Activated CD4-positive, alpha-beta T cell treated with anti-CD3 and anti-CD28 coated beads for 4 hours (primary cell): ENCODE measurements around the gene TKTL1.
A peak's percentile ranks its signal among the peaks of the same experiment; 100 is the strongest.
"Not testable (repeated sequence)": the region's sequence is repeated elsewhere in the genome, so short reads cannot be mapped to it uniquely, and the experiment has no call there.

Source experiments
- DNase-seq, 2 donors: peaks; one replicate each; pipeline ENCODE4 v3.0.0-alpha.2; 2020

The TKTL1 gene, protein sequence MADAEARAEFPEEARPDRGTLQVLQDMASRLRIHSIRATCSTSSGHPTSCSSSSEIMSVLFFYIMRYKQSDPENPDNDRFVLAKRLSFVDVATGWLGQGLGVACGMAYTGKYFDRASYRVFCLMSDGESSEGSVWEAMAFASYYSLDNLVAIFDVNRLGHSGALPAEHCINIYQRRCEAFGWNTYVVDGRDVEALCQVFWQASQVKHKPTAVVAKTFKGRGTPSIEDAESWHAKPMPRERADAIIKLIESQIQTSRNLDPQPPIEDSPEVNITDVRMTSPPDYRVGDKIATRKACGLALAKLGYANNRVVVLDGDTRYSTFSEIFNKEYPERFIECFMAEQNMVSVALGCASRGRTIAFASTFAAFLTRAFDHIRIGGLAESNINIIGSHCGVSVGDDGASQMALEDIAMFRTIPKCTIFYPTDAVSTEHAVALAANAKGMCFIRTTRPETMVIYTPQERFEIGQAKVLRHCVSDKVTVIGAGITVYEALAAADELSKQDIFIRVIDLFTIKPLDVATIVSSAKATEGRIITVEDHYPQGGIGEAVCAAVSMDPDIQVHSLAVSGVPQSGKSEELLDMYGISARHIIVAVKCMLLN

DNA sequence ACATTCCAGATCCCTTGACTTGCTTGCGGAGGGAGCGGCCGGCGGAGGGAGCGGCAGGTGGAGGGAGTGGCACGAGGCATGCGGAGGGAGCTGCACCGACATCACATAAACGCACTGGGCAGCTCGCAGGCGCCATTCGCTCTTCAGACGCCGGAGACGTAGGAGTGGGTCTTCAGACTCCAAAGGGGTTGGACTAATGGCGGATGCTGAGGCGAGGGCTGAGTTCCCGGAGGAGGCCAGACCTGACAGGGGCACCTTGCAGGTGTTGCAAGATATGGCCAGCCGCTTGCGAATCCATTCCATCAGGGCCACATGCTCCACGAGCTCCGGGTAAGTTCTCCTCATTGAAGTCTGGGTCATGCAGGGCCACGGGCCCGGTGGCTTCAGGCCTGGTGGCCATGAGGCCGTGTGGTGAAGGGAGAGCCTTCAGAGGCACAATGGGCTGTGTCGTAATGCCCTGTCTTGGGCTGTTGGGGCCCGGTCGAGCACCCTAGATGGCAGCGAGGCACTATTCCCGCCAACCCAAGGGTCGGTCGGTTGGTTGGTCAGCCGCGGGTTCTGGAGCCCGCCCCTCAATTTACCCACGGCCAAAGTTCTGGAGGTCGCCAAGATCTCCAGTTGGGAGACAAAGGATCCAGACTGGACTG is at the start of gene TKTL1:
Gene TKTL1, plus strand, starts transcription at position 132 of the 647 bp plus-strand sequence. Its CDS starts 65 bp downstream, at position 197.
- no peak for DNase-seq

DNA sequence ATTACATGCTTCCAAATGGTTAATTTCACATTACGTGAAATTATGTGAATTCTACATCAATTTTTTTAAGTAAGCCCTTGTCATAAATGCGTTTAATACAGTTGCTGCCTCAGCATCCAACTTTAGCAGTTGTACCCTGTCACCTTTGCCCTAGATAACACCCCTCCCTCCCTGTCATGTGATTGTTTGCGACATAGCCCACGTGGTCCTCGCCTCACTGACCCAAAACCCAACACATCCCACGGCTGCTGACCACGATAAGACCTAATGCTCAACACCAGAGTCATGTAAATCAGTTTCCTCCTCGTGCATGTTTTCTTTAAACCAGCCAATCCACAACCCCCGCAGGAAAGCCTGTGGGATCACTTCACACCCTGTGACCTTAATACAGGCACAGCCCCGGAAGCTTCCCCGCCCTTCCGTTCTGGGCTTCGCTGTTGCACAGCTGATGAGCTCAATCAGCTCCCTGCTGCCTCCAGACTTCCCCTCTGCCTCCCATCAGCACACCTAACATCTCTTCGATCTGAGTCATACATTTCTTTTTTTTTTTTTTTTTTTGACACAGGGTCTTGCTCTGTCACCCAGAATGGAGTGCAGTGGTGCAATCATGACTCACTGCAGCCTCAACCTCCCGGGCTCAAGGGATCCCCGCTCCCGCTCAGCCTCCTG is 48.1 kb upstream of the TKTL1 start:
- DNase-seq, result not testable (repeated sequence)

DNA sequence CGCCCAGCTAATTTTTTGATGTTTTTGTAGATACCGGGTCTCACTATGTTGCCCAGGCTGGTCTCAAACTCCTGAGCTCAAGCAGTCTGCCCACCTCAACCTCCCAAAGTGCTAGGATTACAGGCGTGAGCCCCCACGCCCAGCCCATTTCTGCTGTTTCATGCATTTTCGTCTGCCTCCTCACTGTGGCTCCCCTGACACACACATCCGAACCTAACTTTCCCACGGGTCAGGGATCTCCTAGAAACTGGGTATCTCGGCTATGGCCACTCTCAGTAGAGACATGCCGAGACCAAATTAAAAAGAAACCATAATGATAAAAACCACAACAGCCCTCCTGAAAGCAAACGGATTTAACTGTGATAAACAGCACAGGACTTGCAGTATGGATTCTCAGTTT is 47.5 kb upstream of the TKTL1 start:
- DNase-seq, result not testable (repeated sequence)

DNA sequence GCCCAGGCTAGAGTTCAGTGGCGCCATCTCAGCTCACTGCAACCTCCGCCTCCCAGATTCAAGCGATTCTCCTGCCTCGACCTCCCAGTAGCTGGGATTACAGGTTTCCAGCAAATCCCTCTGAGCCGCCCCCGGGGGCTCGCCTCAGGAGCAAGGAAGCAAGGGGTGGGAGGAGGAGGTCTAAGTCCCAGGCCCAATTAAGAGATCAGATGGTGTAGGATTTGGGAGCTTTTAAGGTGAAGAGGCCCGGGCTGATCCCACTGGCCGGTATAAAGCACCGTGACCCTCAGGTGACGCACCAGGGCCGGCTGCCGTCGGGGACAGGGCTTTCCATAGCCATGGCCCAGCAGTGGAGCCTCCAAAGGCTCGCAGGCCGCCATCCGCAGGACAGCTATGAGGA is 38.3 kb upstream of the TKTL1 start, which contains the start of gene OPN1MW3:
Gene OPN1MW3, plus strand, starts transcription at position 301 of the 400 bp plus-strand sequence. Its CDS starts 38 bp downstream, at position 339.
- not testable (repeated sequence) for DNase-seq

DNA sequence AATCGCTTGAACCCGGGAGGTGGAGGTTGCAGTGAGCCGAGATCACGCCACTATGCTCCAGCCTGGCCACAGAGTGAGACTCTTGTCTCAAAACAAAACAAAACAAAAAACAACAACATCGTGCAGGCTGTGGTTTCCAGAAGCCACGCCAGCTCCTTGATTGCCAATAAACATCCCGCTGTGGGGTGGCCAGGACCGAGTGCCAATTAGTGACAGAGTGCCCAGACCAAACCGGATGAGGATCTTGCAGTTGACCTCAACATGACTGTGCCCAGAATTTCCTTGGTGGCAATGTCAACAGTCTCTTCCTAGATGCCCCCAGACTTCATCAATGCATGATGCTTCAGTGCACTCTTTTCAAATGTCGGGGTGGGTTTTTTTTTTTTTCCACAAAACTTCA is 36.9 kb upstream of the TKTL1 start:
- not testable (repeated sequence) for DNase-seq

DNA sequence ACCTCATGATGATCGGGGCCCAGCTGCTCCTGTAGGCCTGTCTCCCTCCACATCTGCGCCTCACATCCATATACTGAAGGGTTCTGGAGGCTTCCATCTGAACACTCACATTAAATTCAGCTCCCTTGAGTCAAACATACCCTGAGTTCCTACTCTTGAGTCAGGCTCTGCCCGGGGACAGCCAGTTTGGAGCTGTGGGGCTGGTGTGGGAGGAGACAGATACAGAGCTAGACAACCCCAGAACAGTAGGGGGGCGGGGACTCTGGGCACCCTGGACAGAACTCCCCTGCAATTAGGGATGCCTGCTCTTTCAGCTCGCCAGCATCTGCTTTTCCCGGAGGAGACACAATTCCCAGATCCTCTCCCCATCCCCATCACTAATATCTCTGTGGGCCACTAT is 32.5 kb upstream of the TKTL1 start:
- not testable (repeated sequence) for DNase-seq

DNA sequence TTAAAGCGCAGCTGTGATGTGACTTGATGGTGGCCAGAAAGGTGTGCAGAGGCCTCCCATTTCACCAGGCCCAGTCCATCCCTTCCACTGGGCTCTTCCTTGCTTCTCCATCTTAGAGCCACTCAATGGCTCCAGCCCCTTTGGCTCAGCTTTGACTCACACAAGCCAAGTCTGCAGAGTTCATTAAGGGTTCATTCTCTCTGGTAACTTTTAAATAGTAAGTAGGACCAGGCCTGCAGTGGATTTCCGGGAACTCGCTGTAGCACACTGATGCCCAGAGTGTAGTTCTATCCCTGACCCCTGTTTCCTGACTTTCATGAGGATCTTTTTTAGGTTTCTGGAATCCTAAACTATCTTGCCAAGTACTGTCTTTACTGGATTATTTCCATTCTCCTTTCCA is 26.4 kb upstream of the TKTL1 start:
- not testable (repeated sequence) for DNase-seq

DNA sequence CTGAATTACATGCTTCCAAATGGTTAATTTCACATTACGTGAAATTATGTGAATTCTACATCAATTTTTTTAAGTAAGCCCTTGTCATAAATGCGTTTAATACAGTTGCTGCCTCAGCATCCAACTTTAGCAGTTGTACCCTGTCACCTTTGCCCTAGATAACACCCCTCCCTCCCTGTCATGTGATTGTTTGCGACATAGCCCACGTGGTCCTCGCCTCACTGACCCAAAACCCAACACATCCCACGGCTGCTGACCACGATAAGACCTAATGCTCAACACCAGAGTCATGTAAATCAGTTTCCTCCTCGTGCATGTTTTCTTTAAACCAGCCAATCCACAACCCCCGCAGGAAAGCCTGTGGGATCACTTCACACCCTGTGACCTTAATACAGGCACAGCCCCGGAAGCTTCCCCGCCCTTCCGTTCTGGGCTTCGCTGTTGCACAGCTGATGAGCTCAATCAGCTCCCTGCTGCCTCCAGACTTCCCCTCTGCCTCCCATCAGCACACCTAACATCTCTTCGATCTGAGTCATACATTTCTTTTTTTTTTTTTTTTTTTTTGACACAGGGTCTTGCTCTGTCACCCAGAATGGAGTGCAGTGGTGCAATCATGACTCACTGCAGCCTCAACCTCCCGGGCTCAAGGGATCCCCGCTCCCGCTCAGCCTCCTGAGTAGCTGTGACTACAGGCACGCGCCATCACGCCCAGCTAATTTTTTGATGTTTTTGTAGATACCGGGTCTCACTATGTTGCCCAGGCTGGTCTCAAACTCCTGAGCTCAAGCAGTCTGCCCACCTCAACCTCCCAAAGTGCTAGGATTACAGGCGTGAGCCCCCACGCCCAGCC is 10.9 kb upstream of the TKTL1 start:
- not testable (repeated sequence) for DNase-seq

DNA sequence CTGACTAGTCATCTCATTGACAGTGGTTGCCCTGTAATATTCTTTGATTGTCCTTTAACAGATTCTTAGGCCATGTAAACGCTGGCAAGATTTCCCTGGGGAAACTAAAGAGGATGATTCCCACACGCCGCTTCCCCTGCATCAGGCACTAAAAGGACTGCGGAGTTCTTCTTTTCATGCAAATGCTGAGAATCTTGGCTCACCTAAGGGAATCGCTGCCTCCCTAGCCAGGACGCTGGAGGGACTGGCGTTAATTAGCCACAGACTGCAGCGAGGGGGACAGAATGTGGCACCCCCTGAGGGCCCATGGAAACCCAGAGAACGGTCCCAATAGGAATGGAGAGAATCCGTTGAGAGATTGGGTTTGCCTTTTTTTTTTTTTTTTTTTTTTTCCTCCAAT is 9.2 kb upstream of the TKTL1 start:
- DNase-seq, result not testable (repeated sequence)

DNA sequence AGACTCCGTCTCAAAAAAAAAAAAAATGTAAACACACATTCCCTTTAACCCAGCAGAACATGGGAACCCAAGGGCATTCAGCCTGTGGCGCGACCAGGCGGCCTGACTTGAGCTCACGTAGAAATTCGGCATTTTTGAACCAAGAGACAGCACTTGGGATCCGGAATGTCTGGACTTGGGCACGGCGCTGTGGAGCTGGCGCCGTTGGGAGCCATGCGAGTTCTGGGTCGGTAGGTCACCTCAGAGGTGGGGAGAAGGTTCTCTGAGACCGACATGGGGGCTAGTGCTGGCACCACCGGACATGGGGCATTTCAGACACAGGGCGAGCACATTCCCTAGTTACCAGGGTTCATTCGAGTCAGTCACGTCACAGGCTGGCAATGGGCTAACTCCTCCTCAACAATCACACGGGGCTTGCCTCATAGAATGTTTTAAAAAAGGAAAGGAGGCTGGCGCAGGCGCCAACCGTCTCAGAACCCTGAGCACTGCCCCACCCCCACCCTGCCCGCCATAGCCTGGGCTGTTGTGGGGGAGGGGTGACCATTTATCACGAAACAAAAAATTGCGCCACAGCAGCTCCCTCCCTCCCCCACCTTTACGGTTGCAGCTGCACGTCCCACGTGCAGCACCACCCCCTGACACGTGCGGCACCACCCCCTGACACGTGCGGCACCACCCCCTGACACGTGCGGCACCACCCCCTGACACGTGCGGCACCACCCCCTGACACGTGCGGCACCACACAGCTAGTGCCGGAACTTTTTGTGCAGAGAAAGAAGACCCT is 612 bp upstream of the TKTL1 start, which contains the start of gene TEX28:
Gene TEX28, minus strand, starts transcription at position 334 of the 784 bp plus-strand sequence. CDS start 3,007 bp downstream, outside the sequence.
- DNase-seq, result no peak

DNA sequence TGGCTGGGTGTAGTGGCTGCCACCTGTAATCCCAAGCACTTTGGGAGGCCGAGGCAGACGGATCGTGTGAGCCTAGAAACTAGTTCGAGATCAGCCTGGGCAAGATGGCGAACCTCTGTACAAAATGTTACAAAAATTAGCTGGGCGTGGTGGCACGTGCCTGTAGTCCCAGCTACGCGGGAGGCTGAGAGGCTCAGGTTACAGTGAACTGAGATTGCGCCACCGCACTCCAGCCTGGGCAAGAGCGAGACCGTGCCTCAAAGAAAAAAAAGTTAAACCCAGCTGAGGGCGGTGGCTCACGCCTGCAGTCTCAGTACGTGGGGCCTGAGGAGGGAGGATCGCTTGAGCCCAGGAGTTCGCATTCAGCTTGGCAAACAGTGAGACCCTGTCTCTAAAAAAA is 1.1 kb downstream of the TKTL1 start:
- no peak for DNase-seq

DNA sequence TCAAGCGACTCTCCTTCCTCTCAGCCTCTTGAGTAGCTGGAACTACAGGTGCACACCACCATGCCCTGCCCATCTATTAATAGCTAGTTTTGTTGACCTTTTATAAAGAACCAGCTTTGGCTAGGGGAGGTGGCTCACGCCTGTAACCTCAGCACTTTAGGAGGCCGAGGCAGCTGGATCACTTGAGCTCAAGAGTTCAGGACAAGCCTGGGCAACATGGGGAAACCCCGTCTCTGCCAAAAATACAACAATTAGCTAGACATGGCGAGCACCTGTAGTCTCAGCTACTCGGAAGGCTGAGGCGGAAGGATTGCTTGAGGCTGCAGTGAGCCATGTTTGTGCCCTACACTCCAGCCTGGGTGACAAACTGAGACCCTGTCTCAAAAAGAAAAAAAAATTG is 2.7 kb downstream of the TKTL1 start:
- no peak for DNase-seq

DNA sequence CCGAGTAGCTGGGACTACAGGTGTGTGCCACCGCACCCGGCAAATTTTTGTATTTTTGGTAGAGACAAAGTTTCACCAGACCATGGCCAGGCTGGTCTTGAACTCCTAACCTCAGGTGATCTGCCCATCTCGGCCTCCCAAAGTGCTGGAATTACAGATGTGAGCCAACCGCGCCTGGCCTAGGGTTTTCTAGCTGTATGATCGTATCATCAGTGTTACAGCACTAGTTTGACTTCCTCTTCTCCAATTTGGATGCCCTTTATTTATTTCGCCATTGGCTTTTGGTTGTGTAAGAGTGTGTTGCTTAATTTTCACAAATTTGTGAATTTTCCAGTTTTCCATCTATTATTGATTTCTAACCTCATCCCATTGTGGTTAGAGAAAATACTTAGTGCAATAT is 5.2 kb downstream of the TKTL1 start:
- DNase-seq, result no peak

DNA sequence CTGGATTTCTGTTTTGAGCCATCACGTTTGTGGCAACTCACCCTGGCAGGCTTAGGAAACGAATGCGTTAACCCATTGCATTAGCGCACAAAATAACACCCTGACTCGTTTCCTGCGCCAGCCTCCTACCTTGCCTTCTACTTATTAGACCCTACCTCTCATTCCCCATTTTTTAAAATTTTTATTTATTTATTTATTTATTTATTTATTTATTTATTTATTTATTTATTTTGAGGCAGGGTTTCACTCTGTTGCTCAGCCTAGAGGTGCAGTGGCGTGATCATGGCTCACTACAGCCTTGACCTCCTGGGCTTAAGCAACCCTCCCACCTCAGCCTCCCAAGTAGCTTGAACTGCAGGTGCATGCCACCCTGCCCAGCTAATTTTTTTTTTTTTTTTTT is 7.4 kb downstream of the TKTL1 start:
- not testable (repeated sequence) for DNase-seq

DNA sequence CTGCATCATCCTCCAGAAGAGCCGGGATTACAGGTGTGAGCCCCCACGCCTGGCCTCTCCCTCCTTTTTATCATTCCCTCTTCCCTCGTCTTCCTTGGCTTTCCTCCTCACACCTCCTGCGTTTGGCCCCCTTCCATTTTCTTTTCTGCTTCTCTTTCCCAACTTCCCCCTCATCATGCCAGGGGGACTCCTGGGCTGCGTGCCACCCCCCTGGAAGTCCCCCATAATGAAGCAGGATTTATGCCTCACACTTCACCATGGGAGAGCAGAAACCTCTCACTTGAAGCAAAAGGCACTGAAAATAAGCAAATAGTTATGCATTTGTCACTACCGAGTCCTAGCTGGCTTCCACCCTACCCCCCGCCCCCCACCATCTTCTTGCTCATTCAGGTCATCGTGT is 7.9 kb downstream of the TKTL1 start:
- no peak for DNase-seq

DNA sequence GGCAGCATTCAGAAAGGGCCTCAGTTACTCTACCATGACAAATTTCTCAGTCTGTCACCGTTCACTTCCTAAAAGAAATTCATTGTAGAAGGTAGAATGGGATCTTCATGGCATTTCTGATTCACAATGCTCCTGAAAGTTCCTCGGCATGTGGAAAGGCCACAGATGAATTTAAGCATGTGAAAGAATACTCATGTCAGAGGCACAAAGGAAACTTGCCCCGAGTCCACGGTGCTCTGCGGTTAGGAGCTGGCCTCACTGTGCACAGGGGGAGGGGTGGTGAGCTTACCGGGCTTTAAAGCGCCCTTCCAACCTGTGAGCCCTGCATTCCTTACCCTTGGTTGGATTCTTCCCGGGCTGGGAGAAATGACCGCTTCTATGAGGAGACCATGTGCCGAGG is 9.3 kb downstream of the TKTL1 start:
- DNase-seq, result no peak

DNA sequence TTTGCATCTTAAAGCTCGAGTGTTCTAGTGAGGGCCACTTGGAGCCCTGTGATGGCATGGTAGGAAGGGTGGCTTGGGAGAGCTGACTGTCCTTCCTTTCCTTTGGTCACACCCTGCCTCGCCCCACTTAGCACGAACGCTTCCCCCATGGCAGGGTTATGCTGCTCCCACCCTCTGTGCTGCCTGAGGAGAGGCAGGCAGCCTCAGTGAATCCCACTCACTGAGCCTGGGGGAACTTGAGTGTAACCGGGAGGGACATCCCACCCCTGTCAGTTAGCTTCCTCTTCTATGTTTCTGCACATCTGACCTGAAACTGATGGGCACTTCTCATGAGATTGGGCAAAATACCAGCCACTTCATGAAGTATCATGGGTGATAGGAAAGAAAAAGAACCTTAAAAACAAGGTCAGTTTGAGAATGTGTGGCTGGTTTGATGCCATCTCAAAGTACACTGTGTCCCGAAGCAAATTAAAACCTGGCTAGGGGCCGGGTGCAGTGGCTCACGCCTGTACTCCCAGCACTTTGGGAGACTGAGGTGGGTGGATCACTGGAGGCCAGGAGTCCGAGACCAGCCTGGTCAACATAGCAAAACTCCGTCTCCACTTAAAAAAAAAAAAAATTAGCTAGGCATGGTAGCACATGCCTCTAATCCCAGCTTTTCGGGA is 10.1 kb downstream of the TKTL1 start:
- no peak for DNase-seq

DNA sequence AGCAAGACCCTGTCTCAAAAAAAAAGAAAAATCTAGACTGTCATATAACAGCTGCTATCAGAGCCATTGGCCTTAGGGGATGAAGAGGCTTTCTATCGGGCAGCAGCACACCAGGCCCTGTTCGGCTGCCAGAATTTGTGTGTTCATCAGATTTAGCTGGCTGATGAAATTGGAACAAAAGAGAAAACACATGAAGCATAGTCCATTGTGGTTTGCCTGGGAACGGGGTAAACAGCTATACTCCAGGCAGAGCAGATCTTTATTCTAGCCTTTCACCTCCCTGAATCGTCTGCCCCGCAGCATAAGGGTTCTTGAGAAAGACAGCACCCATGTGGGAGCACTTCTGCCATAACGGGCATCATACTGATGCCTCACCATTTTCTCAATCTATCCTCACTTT is 11.6 kb downstream of the TKTL1 start:
- DNase-seq, result no peak

DNA sequence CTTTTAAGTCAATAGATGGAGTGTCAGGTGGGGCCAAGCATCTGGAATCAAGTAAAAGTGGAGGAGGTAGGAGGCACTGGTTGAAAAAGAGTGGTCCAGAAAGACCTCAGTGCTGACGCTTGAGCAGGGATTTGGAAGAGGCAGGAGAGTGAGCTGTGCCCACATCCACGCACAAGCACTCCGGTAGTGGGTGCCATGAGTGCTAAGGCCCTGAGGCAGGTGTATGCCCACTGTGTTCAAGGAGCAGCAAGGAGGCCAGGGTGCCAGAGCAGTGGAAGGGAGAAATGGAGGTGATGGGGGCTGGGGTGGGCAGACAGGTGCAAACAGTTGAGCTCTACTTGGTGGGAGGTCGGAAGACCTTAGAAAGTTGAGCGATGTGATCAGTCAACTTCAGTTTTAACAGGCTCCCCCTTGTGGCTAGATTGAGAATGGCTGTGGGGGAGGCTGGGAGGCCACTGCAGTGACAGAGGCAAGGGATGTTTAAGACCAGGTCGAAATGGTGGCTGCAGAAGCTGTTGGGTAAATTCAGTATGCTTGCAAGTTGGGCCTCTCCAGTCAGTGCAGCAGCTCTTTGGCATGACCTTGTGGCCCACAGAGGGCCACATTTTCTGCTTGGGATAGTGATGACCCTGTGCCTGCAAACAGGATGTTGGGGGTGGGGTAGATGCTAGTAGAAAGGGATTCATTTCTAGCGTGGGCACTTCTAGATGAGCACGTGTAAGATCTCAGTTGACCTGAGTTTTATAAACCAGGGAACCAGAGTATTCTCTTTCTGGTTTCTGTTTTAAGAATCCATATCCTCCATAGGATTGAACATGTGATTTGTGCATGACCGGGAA is 12.7 kb downstream of the TKTL1 start:
- DNase-seq, result peak; percentile 62 to 85
